GM19328 (cell line): ENCODE results near the gene KCNH1.

Experiments used
- ATAC-seq: cut with Tn5 transposase; IDR thresholded peaks from one replicate; pipeline ENCODE4 v1.9.1; 2021; ENCODE audit warnings: mild to moderate bottlenecking, moderate library complexity; ENCODE audit not compliant: unreplicated experiment

KCNH1 gene

GRCh38 chr1:210728437-210729149 lies 405.4 kb downstream of the KCNH1 start:
- no peak for ATAC-seq

- no peak for ATAC-seq
These were observed 406.2 kb downstream of the KCNH1 start for GRCh38 chr1:210727709-210728108.

- ATAC-seq = no peak
These were observed 407.3 kb downstream of the KCNH1 start for GRCh38 chr1:210726621-210727020.

- ATAC-seq = no peak
These were observed 409.2 kb downstream of the KCNH1 start for GRCh38 chr1:210724768-210725167.

GRCh38 chr1:210723646-210724045 lies 410.3 kb downstream of the KCNH1 start:
- ATAC-seq = no peak

- no peak for ATAC-seq
These were observed 411.4 kb downstream of the KCNH1 start for GRCh38 chr1:210722410-210723081.

- no peak for ATAC-seq
These were observed 418.9 kb downstream of the KCNH1 start for GRCh38 chr1:210715072-210715471.

- no peak for ATAC-seq
These were observed 421.9 kb downstream of the KCNH1 start for GRCh38 chr1:210711825-210712612.

GRCh38 chr1:210709701-210710100 lies 424.2 kb downstream of the KCNH1 start:
- ATAC-seq = no peak

GRCh38 chr1:210707300-210708240 lies 426.4 kb downstream of the KCNH1 start:
- ATAC-seq = no peak

- no peak for ATAC-seq
These were observed 427.7 kb downstream of the KCNH1 start for GRCh38 chr1:210706246-210706645.

- ATAC-seq = no peak
These were observed 428.9 kb downstream of the KCNH1 start for GRCh38 chr1:210705086-210705485.

GRCh38 chr1:210703593-210703992 lies 430.4 kb downstream of the KCNH1 start:
- ATAC-seq = no peak

- no peak for ATAC-seq
These were observed 431.4 kb downstream of the KCNH1 start for GRCh38 chr1:210702506-210702905.

GRCh38 chr1:210700511-210700910 lies 433.4 kb downstream of the KCNH1 start:
- ATAC-seq = no peak

GRCh38 chr1:210700083-210700482 lies 433.9 kb downstream of the KCNH1 start:
- ATAC-seq = no peak

- no peak for ATAC-seq
These were observed 435.3 kb downstream of the KCNH1 start for GRCh38 chr1:210698661-210699060.

GRCh38 chr1:210697185-210697584 lies 436.8 kb downstream of the KCNH1 start:
- ATAC-seq = no peak

GRCh38 chr1:210696709-210697108 lies 437.2 kb downstream of the KCNH1 start:
- peak; percentile 90 for ATAC-seq

- ATAC-seq = no peak
These were observed 438.9 kb downstream of the KCNH1 start for GRCh38 chr1:210695026-210695425.

- ATAC-seq = no peak
These were observed 441.2 kb downstream of the KCNH1 start for GRCh38 chr1:210692796-210693195.
